HG03460 (cell line): ENCODE measurements around the gene C10orf90.

Experiments
- ATAC-seq: cut with Tn5 transposase; IDR thresholded peaks from one replicate; pipeline ENCODE4 v1.9.1; 2021; ENCODE audit not compliant: unreplicated experiment

The C10orf90 gene

GRCh38 chr10:126670056-126670894 is at the start of gene C10orf90:
Gene C10orf90, minus strand, starts transcription at chr10:126670693. Its CDS starts 213 bp downstream, at chr10:126670480.
- no peak for ATAC-seq

GRCh38 chr10:126716366-126716765 is 45.9 kb upstream of the C10orf90 start:
- ATAC-seq = no peak

- ATAC-seq = no peak
Observed at GRCh38 chr10:126713594-126713993, 43.1 kb upstream of the C10orf90 start.

GRCh38 chr10:126712681-126713080 is 42.2 kb upstream of the C10orf90 start:
- ATAC-seq = no peak

- ATAC-seq = no peak
Observed at GRCh38 chr10:126705951-126706565, 35.6 kb upstream of the C10orf90 start.

- no peak for ATAC-seq
Observed at GRCh38 chr10:126705131-126705530, 34.6 kb upstream of the C10orf90 start.

- ATAC-seq = no peak
Observed at GRCh38 chr10:126704649-126705048, 34.2 kb upstream of the C10orf90 start.

- ATAC-seq = no peak
Observed at GRCh38 chr10:126702181-126702580, 31.7 kb upstream of the C10orf90 start.

- ATAC-seq = no peak
Observed at GRCh38 chr10:126701526-126701925, 31.0 kb upstream of the C10orf90 start.

GRCh38 chr10:126696684-126697083 is 26.2 kb upstream of the C10orf90 start:
- ATAC-seq = no peak

- no peak for ATAC-seq
Observed at GRCh38 chr10:126691456-126691855, 21.0 kb upstream of the C10orf90 start.

GRCh38 chr10:126690534-126690933 is 20.0 kb upstream of the C10orf90 start:
- ATAC-seq = no peak

- no peak for ATAC-seq
Observed at GRCh38 chr10:126689461-126689994, 19.0 kb upstream of the C10orf90 start.

- no peak for ATAC-seq
Observed at GRCh38 chr10:126687121-126687606, 16.7 kb upstream of the C10orf90 start.

- ATAC-seq = no peak
Observed at GRCh38 chr10:126686719-126687118, 16.2 kb upstream of the C10orf90 start.

- ATAC-seq = no peak
Observed at GRCh38 chr10:126686268-126686667, 15.8 kb upstream of the C10orf90 start.

- no peak for ATAC-seq
Observed at GRCh38 chr10:126685756-126686155, 15.3 kb upstream of the C10orf90 start.

- no peak for ATAC-seq
Observed at GRCh38 chr10:126684171-126684745, 13.8 kb upstream of the C10orf90 start.

GRCh38 chr10:126683466-126683865 is 13.0 kb upstream of the C10orf90 start:
- no peak for ATAC-seq

- no peak for ATAC-seq
Observed at GRCh38 chr10:126675656-126676438, 5.4 kb upstream of the C10orf90 start.
